GM18498 (cell line): ENCODE measurements around the gene ARL5C.

ENCODE experiments used
- ATAC-seq: cut with Tn5 transposase; IDR thresholded peaks from one replicate; pipeline ENCODE4 v1.9.1; 2021; ENCODE audit warnings: mild to moderate bottlenecking, moderate library complexity; ENCODE audit not compliant: unreplicated experiment

The ARL5C gene

DNA sequence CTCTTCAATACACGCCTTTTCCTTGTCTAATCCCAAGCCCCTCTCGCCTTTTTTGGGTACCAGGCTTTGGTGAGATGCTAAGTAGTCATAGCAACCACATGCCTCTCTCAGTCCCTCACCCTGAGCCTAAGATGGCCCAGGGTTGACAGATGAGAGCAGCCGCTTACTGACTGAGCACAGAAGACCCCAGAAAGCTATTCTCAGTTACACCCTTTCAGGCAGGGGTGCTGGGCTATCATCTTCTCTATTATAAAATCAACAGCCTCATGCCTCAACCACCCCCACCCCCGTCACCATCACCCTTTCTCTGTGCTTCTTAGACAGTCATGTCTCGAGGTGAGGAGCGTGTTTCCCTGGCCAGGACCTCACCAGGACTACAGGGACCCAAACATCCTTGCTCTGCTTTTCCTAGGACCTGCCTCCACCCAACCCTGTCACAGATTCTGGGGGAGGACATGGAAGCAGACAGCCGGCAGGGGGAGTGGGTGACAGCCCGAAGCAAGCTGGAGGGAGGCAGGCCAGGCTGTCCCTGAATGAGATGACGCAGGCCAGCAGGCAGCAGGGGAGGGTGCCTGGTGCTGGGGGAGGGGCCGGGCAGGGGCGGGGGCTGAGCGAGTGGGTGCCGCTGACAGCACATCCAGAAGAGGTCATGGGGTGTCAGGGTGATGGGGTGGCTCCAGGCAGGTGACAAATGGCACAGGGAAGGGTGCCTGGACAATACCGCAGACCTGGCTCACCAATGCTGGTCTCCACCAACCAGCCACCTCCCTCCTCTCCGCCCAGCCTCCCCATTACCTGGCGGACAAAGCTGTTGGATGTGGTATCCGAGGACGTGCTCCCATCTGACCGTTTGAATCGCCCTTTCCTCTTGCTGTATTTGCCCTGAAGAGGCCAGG, 28.4 kb upstream of the ARL5C start:
- no peak for ATAC-seq

DNA sequence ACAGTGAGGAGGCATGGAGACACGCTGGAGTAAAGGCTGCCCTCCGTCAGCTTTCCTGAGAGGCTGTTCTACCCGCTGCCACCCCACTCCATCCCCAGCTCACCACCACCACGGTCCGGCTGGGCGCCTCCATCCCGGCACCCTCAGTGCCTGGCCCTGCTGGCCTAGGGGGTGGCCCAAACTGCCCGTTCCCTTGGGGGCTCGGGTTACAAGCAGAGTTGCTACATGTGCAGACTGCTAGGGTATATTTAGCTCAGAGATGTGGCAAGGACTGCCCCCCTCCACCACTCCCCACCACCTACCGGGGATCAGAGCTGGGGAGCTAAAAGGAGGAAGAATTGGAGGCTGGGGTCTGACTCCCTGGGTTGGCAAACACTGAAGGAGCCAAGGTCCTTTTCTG, 27.4 kb upstream of the ARL5C start:
- ATAC-seq, result no peak

DNA sequence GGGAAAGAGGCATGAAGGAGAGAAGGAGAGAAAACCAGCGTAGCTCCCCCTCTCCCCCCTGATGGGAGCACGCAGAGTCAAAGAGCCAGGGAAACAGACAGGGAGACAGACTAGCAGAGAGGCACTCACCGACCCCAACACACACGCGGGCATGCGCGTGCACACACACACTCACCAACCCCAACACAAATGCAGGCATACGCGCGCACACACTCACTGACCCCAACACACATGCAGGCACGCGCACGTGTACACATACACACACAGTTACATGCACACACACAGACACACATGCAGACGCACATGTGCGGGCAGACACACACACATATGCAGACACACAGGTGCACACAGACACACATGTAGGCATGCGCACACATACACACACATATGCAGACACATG, 26.9 kb upstream of the ARL5C start:
- ATAC-seq, result no peak

DNA sequence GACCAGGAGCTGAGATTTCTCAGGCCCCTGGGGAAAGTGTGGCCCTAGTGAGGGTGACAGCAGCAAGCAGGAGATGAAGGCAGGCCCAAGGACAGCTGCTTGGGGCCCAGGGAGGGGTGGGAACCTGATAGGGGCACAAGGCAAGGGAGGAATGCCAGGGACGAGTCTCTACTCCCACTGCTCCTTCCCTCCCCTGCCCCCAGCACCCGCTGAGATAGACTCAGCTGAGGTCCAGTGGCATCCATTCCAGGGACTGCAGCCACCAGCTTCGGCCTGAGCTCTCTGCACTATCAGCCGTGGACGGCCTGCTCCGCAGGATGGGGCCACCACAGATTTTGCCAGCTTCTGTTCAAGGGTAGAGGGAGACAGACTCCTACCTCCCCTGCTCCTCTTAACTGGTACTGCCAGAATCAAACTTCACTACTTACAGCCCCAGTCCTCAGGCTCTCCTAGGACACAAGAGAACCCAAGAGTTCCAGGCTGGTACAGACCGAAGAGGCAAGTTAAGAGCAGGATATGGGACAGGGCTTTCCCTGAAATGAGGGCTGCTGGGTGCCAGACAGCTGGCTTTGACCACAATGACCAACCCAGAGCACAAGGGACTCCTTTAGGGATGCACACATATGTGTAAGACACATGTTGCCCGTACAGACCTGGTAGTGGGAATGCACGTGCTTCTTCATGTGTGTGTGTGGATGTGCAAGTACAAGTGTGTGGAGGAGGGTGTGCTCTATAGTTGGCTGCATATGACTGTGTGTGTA, 26.0 kb upstream of the ARL5C start:
- no peak for ATAC-seq

DNA sequence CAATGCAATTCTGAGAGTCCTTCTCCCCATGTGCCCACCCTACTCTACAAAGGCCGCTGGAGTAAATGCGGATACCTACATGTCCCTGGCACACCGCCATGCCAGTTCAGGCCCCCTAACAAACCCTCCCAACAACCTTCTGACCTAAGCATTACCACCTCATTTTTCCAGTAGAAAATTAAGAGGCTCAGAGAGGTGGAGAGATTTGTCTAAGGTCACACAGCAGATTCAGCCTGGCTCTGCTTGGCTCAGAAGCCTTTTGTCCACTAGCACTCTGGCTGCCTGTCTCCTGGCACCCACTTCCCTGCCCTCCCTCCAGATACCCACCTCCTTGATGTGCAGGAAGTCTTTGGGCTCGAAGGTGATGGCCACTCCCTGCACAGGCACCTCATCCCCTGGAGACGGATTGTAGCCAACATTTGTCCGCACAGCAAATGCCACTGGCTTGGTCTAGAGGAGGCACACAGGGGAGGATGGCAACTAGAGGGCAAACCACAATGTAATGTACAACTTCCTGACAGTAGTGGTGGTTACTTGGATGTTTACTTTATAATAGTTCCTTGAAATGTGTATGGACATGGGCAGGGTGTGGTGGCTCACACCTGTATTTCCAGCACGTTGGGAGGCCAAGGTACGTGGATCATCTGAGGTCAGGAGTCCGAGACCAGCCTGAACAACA, 21.3 kb upstream of the ARL5C start:
- ATAC-seq, result no peak

DNA sequence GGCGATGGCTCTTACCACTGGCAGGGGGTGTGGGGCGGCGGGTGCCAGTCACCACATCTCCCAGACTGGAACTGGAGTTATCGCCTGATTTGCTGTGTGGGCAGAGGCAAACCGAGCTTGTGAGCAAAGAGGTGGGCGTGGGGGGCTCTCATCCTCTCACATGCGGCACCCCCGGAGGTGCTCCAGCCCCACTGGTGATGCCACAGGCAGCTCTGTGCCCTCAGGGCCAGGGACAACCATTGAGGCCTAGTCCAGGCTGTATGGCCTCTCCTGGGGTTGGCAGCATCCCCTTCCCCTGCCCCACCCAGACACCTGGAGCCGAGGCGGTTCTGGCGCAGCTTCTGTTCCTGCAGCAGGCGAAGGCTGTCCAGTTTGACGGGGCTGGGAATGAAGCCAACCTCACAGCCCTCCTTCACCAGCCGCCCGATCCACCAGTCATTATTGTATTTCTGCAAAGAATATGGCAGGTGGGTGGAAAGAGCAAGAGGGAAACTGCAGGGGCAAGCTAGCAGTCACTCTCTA, 20.6 kb upstream of the ARL5C start:
- ATAC-seq, result no peak

DNA sequence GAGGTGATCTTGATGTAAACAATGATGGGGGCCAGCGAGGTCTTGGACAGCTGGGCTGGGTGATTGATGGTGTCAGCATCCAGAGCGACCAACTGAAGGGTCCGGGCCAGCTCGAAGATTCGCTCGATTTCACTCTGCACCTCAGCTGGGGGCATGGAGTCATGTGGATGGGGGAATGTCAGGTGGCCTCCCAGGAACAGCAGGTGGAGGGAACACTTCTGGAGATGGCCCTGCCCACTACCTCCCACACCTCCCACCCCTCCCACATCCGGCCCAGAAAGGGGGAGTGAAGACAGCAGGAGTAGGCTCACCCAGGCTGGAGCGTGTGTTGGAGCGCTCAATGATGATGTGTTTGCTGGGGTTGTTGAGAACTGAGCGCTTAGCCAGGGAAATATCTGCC, 17.8 kb upstream of the ARL5C start:
- ATAC-seq, result no peak

DNA sequence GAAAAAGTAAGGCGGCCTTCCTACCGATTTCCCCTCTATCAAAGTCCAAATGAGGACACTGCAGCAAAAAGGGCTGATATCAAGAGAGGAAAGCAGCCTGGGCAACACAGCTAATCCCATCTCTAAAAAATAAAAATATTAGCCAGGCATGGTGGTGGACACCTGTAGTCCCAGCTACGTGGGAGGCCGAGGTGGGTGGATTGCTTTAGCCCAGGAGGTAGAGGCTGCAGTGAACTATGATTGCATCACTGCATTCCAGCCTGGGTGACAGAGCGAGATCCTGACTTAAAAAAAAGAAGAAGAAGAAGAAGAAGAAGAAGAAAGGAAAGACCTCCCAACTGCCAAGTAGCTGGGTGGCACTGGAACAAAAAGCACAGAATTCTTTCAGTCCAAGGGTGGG, 17.1 kb upstream of the ARL5C start:
- ATAC-seq, result no peak

DNA sequence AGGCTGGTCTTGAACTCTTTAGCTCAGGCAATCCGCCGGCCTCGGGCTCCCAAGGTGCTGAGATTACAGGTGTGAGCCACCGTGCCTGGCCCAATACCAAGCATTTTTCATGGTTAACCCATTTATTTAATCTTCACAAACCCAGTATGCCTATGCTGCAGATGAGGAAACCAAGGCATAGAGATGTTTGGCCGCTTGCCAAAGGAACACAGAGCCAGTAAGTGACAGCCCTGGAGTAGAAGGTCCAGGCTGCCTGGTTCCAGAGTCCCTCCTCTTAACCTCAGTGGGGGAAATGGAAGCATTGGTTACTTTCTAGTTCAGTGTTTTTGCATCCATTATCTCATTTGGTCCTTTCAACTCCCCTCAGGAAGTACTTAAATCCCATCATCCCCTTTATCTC, 15.3 kb upstream of the ARL5C start:
- ATAC-seq, result no peak

DNA sequence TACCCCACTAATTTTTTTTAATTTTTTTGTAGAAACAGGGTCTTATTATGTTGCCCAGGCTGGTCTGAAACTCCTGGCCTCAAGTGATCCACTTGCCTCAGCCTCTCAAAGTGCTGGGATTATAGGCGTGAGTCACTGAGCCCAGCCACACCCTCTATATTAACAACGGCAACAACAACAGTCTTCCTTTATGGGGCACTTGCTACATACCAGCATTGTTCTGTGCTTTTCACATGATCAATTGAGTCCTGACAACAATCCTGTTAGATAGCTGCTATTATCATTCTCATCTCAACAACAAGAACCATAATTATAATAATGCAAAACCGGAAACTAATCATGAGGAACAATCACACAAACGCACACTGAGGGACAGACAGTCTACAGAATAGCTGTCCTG, 12.6 kb upstream of the ARL5C start:
- no peak for ATAC-seq

DNA sequence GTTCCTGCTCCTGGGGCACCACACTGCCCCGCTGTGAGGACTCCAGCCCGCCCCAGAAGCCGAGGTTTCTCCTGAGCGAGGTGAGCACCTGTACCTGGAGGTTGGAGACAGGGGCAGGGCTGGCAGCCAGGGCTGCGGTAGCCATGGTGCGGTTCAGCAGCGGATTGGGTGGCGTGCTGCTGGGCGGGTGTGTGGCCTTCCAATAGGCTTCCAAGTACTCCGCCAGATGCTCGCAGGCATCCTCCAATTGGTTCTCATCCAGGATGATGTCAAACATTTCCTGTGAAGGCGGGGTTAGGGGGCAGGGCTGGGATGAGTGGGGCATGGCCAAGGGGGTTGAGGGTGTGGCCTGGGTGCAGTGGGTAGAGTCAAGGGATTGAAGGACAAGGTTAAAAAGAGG, 11.3 kb upstream of the ARL5C start:
- ATAC-seq, result no peak

DNA sequence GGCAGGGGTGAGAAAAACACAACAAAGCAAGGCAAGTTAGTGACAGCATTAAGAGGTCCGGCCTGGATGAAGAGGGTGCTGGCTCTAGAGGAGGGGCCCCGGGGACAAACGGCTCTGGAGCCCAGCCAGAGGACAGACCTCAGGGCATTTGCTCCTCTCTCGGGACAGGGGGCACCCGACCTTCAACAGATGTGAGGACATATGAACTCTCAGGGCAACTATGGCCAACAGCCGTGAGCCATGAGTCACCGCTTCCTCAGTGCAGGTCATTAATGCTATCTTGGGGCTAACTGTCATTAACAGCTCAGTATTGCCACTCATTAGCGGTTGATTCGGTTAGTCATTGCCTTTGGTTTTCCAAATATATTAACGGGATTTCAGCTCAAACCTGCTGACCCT, 9.7 kb upstream of the ARL5C start:
- no peak for ATAC-seq

DNA sequence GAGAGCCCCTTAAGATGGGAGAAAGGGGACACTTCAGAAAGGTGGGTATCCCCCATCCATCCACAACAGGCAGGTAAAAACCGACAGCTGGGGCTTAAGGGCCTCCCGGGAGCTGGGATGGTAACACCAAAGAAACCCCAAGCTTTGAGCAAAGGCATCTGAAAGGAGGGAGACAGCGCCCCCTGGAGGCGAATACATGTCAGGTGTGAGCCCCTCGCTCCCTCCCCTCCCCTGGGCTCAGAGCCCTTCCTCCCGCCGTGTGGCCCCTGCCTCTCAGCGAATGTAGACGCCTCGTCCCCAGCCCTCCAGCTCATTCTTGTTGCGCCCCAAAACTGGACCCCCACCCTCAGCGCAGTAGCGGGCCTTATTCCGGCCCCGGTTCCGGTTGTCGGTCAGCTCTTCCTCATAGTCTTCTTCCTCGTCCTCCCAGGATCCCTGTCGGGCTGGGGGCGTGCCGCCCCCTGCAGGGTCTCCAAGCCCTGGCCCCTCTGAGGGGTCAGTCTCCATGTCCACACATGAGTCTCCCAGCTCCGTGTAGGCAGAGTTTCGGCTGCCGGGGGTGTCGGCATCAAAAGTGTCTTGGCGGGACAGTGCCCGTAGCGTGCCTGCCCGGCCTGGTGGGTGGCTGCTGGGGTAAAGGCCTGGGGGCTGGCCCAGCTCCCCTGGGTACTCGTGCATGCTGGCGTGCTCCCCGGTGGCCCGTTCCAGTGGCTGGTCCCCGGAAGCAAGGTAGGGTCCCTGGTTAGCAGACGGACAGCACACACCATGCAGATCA, 9.1 kb upstream of the ARL5C start:
- ATAC-seq, result no peak

DNA sequence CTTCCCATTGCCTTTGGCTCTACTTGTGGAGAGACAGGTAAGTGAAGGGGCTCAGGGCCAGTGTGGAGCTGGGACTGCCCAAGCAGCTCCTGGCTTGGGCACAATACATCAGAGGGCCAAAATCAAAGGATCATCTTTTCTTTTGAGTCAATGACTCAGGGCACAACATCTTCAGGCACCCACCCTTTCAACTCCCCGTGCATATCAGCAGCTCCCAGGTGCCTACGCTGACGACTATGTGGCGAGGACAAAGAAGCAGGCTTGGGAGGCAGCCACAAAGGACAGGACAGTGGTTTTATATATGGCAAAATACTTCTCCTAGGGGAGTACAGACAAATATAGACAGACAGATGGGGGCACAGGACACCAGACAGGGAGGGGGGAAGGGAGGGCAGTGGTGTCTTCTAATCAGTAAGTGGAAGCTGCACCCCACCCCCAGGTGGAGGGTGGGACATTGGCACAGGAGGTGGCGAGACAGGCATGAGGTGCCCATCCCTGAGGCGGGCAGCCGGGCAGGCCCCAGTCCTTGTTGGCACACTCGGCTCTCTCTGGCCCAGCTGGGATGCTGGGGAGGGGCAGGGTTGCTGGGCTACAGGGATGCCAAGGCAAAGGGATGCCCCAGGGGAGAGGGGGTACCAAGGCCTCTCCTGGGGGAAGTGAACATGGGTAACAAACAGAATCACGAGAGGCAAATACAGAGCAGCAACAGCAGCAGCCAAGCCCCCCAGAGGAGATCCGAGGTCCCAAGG, 7.7 kb upstream of the ARL5C start:
- ATAC-seq, result no peak

DNA sequence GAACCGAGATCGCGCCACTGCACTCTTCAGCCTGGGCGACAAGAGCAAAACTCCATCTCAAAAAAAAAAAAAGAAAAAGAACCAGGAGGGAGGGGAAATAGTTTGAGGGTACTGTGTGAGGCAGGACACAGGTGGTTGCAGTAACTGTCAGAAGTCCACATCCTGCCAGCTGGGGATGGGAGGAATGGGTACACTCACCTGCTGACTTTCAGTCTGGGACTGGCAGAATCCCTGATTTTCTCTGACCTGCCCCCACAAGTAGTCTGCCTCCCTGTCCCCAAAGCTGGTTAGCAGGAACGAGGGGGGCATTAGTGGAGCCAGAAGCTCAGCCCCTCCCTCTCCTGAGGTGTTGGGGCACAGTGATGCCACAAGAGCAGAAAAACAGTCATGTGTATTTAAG, 7.1 kb upstream of the ARL5C start:
- ATAC-seq, result no peak

DNA sequence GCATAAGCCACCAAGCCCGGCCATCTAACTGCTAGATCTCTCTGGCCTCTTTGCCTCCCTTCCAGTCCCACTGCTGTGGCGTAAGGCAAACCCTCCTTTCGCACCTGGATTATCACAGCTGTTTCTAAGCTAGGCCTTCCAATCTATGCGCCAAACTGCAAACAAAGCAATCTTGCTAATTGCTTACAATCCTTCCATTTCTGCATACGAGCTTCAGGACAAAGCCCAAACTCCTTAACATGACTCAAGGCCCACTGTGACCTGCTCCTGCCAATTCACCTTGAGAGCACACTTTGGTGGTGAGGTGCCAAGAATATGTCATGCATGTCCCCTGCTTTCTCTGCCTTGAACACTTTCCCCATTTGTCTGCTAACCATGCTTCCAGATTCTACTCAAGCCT, 6.0 kb upstream of the ARL5C start:
- ATAC-seq, result no peak

DNA sequence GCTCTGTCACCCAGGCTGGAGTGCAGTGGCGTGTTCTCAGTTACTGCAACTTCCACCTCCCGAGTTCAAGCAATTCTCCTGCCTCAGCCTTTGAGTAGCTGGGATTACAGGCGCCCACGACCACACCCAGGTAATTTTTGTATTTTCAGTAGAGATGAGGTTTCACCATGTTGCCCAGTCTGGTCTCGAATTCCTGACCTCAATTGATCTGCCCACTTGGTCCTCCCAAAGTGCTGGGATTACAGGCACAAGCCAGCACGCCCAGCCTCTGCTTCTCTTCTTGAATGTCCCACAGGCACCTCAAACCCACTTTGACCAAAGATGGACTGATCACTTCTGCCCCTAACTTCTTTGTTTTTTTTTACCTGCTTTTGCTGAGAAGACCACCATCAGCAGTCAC, 4.6 kb upstream of the ARL5C start:
- ATAC-seq, result no peak

DNA sequence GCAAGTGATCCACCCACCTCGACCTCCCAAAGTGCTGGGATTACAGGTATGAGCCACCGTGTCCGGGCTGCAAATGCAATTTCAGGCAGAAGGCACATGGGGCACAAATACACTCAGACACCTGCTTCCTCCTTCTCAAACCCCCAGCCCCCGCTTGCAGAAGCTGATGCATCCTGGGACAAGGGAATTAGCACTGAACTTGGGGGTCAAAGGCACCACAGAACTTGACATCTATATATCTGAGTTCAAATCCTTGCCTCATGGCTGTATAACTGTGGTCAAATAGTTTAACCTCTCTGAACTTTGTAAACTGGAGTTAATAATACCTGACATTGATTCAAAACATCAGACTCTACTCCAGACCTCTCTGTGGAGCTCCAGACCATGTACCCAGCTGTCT, 4.1 kb upstream of the ARL5C start:
- ATAC-seq, result no peak

DNA sequence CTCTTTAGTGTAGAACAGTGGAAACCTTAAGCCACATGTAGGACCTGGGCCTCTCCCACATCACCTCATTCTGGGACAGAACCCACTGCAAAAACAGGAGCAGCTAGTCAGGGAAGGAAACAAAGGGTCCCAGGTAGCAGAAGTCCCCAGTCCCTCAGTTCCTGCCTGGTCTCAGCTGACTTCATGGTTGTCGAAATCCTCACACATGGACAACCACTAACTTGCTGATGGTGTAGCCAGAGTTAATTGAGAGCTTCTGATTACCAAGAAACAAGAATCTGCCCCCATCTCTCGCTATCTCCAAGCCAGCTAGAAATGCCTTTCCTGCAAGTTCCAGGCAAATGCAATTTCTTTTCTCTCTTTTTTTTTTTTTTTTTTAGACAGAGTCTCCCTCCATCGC, 3.6 kb upstream of the ARL5C start:
- no peak for ATAC-seq

DNA sequence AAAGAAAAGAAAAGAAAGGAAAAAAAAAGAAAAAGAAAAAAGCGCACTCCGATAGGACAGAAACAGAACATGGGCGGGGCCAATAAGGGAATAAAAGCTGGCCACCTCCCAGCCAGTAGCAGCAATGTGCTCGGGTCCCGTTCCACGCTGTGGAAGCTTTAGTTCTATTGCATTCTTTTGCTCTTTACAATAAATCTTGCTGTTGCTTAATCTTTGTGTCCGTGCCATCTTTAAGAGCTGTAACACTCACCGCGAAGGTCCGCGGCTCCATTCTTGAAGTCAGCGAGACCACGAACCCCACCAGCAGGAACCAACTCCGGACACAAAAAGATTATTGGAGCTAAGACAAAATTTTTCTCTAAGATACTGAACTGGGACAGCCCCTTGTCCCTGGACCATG, 3.1 kb upstream of the ARL5C start:
- no peak for ATAC-seq
